Tibial nerve (tissue), 4 donors: ENCODE measurements around the gene FGR.

Experiments
- EP300 ChIP-seq, 2 donors: sonication (generic); formaldehyde crosslinking; IDR thresholded peaks; one replicate each; pipeline ENCODE4 v1.6.1; 2017; ENCODE audit warnings: antibody characterized with exemption in 2 of 2, mild to moderate bottlenecking in 1 of 2
- POLR2A ChIP-seq, 2 donors: fragments of 450-650 bp; IDR thresholded peaks; one replicate each; pipeline ENCODE4 v1.6.1; 2017; ENCODE audit warnings: antibody characterized with exemption in 2 of 2, mild to moderate bottlenecking in 2 of 2, moderate library complexity in 2 of 2
- TF ChIP-seq, protein P1 (sequence below), 5 experiments: fragments of 200-600 bp in 3 of 5; fragments of 450-650 bp in 2 of 5; sonication (generic) in 3 of 5; IDR thresholded peaks; one replicate each; pipeline ENCODE4 v1.5.1; 2016 to 2019; ENCODE audit warnings: antibody characterized with exemption in 5 of 5, mild to moderate bottlenecking in 3 of 5, moderate library complexity in 2 of 5

DNA sequence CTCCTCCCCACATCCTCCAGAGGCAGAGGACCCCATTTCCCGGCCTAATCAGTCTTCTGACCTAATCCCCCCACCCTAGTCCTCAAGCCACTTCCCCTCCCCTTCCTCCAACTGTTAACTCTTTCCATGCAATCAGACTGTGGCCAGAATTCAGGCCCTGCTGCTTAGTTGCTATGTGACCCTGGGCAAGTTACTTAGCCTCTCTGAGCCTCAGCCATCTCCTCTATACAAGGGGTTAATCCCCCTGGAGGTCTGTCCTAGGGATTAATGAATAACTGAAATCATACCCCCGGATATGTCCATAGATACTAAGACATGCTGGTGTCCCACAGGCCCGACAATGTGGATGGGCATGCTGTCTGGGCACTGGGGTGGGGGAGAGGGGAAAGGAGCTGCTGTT lies 49.3 kb downstream of the FGR start:
- TF ChIP-seq, protein P1, sequence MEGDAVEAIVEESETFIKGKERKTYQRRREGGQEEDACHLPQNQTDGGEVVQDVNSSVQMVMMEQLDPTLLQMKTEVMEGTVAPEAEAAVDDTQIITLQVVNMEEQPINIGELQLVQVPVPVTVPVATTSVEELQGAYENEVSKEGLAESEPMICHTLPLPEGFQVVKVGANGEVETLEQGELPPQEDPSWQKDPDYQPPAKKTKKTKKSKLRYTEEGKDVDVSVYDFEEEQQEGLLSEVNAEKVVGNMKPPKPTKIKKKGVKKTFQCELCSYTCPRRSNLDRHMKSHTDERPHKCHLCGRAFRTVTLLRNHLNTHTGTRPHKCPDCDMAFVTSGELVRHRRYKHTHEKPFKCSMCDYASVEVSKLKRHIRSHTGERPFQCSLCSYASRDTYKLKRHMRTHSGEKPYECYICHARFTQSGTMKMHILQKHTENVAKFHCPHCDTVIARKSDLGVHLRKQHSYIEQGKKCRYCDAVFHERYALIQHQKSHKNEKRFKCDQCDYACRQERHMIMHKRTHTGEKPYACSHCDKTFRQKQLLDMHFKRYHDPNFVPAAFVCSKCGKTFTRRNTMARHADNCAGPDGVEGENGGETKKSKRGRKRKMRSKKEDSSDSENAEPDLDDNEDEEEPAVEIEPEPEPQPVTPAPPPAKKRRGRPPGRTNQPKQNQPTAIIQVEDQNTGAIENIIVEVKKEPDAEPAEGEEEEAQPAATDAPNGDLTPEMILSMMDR (IDR thresholded peaks at IDR 0.05): no peak
- TF ChIP-seq EP300 (IDR thresholded peaks at IDR 0.05) (no peak), POLR2A (IDR thresholded peaks at IDR 0.05) (no peak)
